ENCODE data around the gene EPC1. TPM values are rescaled to one million over a fixed set of nuclear protein-coding genes. Genes with fewer than 3 reads are reported as not detected.
A peak's percentile ranks its signal among the peaks of the same experiment; 100 is the strongest.

The EPC1 gene
- total and polyA plus RNA-seq, 9 donors, result 31.8 to 52.9 (median 41.1) TPM

DNA sequence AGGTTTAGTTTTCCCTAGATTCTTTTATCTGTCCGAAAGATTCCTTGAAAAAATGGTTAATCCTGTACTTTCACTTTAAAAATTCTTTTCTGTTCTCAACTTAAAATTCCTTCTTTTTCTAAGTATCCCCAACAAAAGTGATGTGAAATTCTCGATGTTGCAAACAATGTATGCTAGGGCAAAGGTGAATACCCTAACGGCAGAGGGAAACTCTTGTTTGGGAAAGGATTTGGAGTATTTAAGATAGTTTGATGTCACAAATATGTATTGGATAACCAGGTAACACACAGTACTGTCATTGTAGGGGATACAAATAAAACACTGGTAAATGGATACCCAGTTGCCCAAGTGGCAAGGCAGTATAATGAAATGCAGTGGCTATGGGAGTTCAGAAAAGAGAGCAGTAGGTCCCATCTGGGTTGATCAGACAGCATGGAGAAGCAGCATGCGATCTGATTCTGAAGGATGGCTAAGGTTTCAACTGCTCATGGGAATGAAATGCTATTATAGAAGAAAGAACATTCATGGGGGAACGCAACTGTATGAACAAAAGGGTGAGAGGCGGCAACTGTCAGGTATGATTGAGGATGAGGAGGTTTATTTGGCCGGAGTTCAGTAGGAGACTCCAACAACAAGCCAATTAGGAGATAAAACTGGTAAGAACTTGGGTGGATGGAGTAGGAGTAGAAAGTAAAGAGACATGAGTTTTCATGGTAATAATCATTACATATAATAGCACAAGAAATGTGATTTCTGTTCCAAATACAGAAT, 3.2 kb upstream of the EPC1 start:
- Histone ChIP-seq H3K27me3 (no peaks in the 10 kb centered on the region), H3K9me3 (no peaks in the 10 kb centered on the region), H3K36me3 (no peaks in the 10 kb centered on the region), H3K4me3 (no peak overlapping the region), H3K27ac (no peak overlapping the region), H3K4me1 (ENCODE audit: insufficient read depth) (peaks cover 2% of the 10 kb centered on the region)
- TF ChIP-seq POLR2A (IDR thresholded peaks at IDR 0.05), result no peak
- TF ChIP-seq, protein P1, sequence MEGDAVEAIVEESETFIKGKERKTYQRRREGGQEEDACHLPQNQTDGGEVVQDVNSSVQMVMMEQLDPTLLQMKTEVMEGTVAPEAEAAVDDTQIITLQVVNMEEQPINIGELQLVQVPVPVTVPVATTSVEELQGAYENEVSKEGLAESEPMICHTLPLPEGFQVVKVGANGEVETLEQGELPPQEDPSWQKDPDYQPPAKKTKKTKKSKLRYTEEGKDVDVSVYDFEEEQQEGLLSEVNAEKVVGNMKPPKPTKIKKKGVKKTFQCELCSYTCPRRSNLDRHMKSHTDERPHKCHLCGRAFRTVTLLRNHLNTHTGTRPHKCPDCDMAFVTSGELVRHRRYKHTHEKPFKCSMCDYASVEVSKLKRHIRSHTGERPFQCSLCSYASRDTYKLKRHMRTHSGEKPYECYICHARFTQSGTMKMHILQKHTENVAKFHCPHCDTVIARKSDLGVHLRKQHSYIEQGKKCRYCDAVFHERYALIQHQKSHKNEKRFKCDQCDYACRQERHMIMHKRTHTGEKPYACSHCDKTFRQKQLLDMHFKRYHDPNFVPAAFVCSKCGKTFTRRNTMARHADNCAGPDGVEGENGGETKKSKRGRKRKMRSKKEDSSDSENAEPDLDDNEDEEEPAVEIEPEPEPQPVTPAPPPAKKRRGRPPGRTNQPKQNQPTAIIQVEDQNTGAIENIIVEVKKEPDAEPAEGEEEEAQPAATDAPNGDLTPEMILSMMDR (IDR thresholded peaks at IDR 0.05), result no peak
- no peak for TF ChIP-seq EP300 (IDR thresholded peaks at IDR 0.05)
- intact Hi-C loops (cut with DNase I), result loop anchor here in 3 of 4 donors (5.0 to 10.0 kb wide), 4 partner anchors 93 to 607 kb away; partner anchors contain the start of genes ITGB1 (in 1 of the 3) and KIF5B (in 1 of the 3)
- no peak for DNase-seq
- 73 to 80% (median 75%) methylated on average over 7 of the region's 7 CpGs for WGBS, 3 donors

DNA sequence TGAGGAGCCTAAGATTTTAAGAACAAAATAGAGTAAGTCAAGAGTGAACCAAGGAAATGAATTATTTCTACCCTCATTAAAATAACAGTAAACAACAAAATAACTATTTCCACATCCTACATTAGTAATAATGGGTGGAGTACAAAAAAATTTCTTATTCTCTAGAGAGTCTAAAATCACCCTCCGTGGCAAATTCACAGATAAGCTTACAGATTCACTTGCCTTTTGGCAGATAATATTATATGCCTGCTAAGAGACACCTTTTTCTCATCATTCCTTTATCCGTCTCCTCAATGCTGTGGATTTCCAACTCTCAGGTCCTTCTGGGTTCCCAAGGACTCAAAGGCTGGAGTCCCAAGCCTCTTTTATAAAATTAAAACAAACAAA, 2.2 kb upstream of the EPC1 start:
- Histone ChIP-seq H3K27ac (no peak overlapping the region), H3K4me1 (ENCODE audit: insufficient read depth) (peaks cover 5% of the 10 kb centered on the region), H3K9me3 (no peaks in the 10 kb centered on the region), H3K4me3 (no peak overlapping the region), H3K27me3 (no peaks in the 10 kb centered on the region), H3K36me3 (no peaks in the 10 kb centered on the region)
- intact Hi-C loops (cut with DNase I), result loop anchor here in 3 of 4 donors (5.0 to 10.0 kb wide), 4 partner anchors 92 to 608 kb away; partner anchors contain the start of genes ITGB1 (in 1 of the 3) and KIF5B (in 1 of the 3)
- no peak for TF ChIP-seq POLR2A (IDR thresholded peaks at IDR 0.05)
- TF ChIP-seq EP300 (IDR thresholded peaks at IDR 0.05), result no peak
- TF ChIP-seq, protein P1 (IDR thresholded peaks at IDR 0.05), result no peak
- WGBS, 3 donors, result 74 to 88% (median 86%) methylated on average over 2 of the region's 2 CpGs
- no peak for DNase-seq

DNA sequence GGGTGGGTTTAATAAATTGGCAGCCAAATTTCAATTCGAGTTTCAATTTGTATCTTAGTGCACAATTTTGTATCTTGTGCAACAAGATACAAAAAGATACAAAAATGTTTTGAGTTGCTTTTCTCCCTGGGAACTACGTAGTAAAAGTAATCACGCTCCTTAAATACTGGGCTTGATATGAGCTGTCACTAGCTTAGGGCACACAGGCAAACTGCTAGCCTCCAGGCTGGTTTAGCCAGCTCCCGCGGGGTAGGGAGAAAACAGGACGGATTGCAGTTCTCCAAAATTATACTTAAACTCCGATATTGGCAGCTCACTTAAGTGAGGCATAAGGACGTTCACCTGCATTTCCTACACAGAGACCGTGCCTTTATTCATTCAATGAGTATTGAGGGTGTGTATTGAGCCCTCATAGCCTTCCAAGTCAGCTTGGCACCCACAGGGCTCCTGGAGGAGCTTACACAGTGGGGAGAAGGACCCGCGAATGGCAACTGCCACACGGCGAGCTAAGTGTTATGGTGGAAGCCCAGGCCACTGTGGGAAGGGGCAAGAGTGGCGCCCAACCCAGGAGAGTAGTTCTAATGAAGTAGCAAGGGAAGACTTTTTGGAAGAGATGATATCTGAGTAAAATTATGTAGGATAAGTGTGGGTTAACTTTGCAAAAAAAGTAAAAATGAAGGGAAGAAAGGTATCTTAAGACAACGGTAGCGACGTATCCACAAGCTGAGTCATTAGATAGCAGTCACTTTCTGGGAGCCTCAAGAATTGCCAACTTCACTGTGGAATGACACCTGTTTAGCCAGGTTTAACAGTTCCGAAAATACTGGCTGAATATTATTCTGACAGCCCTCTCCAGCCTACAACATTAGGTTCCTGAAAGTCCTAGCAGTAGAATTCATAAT, 1.6 kb upstream of the EPC1 start:
- H3K9me3 ChIP-seq, result no peaks in the 10 kb centered on the region
- no peak overlapping the region for H3K4me3 ChIP-seq
- peaks cover 5% of the 10 kb centered on the region for H3K4me1 ChIP-seq (ENCODE audit: insufficient read depth)
- no peak for DNase-seq
- WGBS, 3 donors, result 77 to 79% (median 78%) methylated on average over 18 of the region's 18 CpGs
- intact Hi-C loops (cut with DNase I), result loop anchor here in 3 of 4 donors (5.0 to 10.0 kb wide), 4 partner anchors 91 to 609 kb away; partner anchors contain the start of genes ITGB1 (in 1 of the 3) and KIF5B (in 1 of the 3)
- TF ChIP-seq EP300 (IDR thresholded peaks at IDR 0.05) (no peak), POLR2A (IDR thresholded peaks at IDR 0.05) (no peak)
- TF ChIP-seq, protein P1 (IDR thresholded peaks at IDR 0.05), result no peak
- no peaks in the 10 kb centered on the region for H3K27me3 ChIP-seq
- H3K27ac ChIP-seq, result no peak overlapping the region
- no peaks in the 10 kb centered on the region for H3K36me3 ChIP-seq

DNA sequence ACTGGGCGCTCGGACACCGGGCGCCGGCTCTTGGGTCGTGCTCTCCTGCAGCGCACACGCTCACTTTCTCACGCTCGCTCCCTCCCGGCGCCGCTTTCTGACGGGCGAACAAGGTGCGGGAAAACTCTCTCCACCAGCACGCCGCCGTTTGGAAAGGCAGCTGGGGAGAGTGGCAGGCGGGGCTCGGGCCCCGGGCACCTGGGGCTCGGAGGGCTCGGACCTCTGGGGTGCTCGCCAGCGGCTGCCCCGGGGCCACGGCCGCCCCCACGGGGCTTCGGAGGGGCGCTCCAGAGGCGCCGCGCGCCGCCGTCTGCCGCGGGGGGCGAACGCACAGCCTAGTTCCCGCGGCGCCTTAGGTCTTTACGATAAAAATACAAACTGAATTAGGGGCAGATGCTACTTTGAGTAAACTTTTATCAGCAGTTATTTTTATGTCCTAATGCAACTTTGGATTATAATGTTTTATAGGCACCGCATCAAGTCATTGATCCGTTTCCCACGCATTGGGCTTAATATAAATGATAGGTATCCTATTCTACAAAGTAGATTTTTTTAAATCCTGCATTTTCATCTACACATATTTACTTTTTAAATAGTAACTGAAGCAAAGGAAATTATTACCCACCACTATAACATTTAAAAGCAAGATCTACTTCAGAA, 535 bp upstream of the EPC1 start:
- no peak for TF ChIP-seq POLR2A (IDR thresholded peaks at IDR 0.05)
- TF ChIP-seq EP300 (IDR thresholded peaks at IDR 0.05), result no peak
- TF ChIP-seq, protein P1 (IDR thresholded peaks at IDR 0.05), result no peak
- Histone ChIP-seq H3K27me3 (no peaks in the 10 kb centered on the region), H3K4me3 (peak overlapping the region; percentile 85), H3K9me3 (no peaks in the 10 kb centered on the region), H3K36me3 (no peaks in the 10 kb centered on the region), H3K4me1 (ENCODE audit: insufficient read depth) (peaks cover 5% of the 10 kb centered on the region), H3K27ac (peak overlapping the region; percentile 100)
- intact Hi-C loops (cut with DNase I), result loop anchor here in 3 of 4 donors (5.0 to 10.0 kb wide), 4 partner anchors 90 to 610 kb away; partner anchors contain the start of genes ITGB1 (in 1 of the 3) and KIF5B (in 1 of the 3)
- no peak for DNase-seq
- 0 to 1% (median 0%) methylated on average over 34 to 49 of the region's 49 CpGs for WGBS, 3 donors

All from ovary (tissue), 9 donors.